ENCODE results near the gene KCNF1. TPM values are rescaled to one million over a fixed set of nuclear protein-coding genes. Genes with fewer than 3 reads are reported as not detected.

Gene KCNF1
- polyA plus RNA-seq, 3 donors = not detected

GRCh38 chr2:10933700-10934225 is 22.0 kb downstream of the KCNF1 start:
- Histone ChIP-seq H3K4me2 (replicated peaks; ENCODE audit: extremely low read depth, low read length, poor library complexity, severe bottlenecking) (no peak overlapping the region), H3K9ac (ENCODE audit: insufficient read depth, low read length, poor library complexity, severe bottlenecking) (no peak overlapping the region), H2AFZ (ENCODE audit: insufficient read depth, low read depth, low read length, poor library complexity, severe bottlenecking) (no peak overlapping the region), H4K20me1 (ENCODE audit: insufficient read depth, low read length) (no peaks in the 10 kb centered on the region), H3K27ac (ENCODE audit: low read depth in 1 of 2, low read length in 2 of 2) (no peak overlapping the region), H3K4me1 (ENCODE audit: control insufficient read depth in 1 of 2, insufficient read depth in 2 of 2, low read length in 2 of 2) (no peaks in the 10 kb centered on the region), H3K27me3 (ENCODE audit: control insufficient read depth in 2 of 2, insufficient read depth in 2 of 2, low read length in 2 of 2) (peaks cover 0 to 3% of the 10 kb centered on the region in 2 donors), H3K4me3 (replicated peaks in 1 of 3; ENCODE audit: low read depth in 2 of 3, low read length in 3 of 3) (no peak overlapping the region), H3K9me3 (replicated peaks in 1 of 2; ENCODE audit: control insufficient read depth in 1 of 2, insufficient read depth in 1 of 2, low read length in 2 of 2) (peaks cover 2 to 6% of the 10 kb centered on the region in 2 donors), H3K79me2 (ENCODE audit: insufficient read depth, low read length) (no peaks in the 10 kb centered on the region), H3K36me3 (replicated peaks in 1 of 2; ENCODE audit: control insufficient read depth in 1 of 2, insufficient read depth in 2 of 2, low read length in 2 of 2) (no peaks in the 10 kb centered on the region)
- Mint-ChIP-seq H3K27ac (no peak overlapping the region), H3K36me3 (no peaks in the 10 kb centered on the region), H3K9me3 (peaks cover 0 to 11% (median 7%) of the 10 kb centered on the region in 7 donors), H3K27me3 (ENCODE audit: low read depth in 3 of 3) (peaks cover 8 to 12% (median 11%) of the 10 kb centered on the region in 3 donors), H3K4me3 (no peak overlapping the region), H3K4me1 (peaks cover 4% of the 10 kb centered on the region)
- intact Hi-C loops (cut with micrococcal nuclease) = no loop called here
- WGBS (ENCODE audit: insufficient coverage) = 95% methylated on average over 10 of the region's 11 CpGs
- no peak for DNase-seq
- no peak for TF ChIP-seq CTCF (IDR thresholded peaks at IDR 0.05)

- intact Hi-C loops (cut with micrococcal nuclease) = no loop called here
- H3K4me2 ChIP-seq (replicated peaks; ENCODE audit: extremely low read depth, low read length, poor library complexity, severe bottlenecking) = no peak overlapping the region
- H2AFZ ChIP-seq (ENCODE audit: insufficient read depth, low read depth, low read length, poor library complexity, severe bottlenecking) = no peak overlapping the region
- peaks cover 9 to 10% of the 10 kb centered on the region in 2 donors for H3K9me3 ChIP-seq (replicated peaks in 1 of 2; ENCODE audit: control insufficient read depth in 1 of 2, insufficient read depth in 1 of 2, low read length in 2 of 2)
- no peaks in the 10 kb centered on the region for H3K79me2 ChIP-seq (ENCODE audit: insufficient read depth, low read length)
- no peaks in the 10 kb centered on the region for H3K4me1 ChIP-seq (ENCODE audit: control insufficient read depth in 1 of 2, insufficient read depth in 2 of 2, low read length in 2 of 2)
- no peaks in the 10 kb centered on the region for H4K20me1 ChIP-seq (ENCODE audit: insufficient read depth, low read length)
- H3K27me3 ChIP-seq (ENCODE audit: control insufficient read depth in 2 of 2, insufficient read depth in 2 of 2, low read length in 2 of 2) = peaks cover 0 to 3% of the 10 kb centered on the region in 2 donors
- no peak for DNase-seq
- H3K27ac ChIP-seq (ENCODE audit: low read depth in 1 of 2, low read length in 2 of 2) = no peak overlapping the region
- H3K4me3 ChIP-seq (replicated peaks in 1 of 3; ENCODE audit: low read depth in 2 of 3, low read length in 3 of 3) = no peak overlapping the region
- 89% methylated on average over 3 of the region's 7 CpGs for WGBS (ENCODE audit: insufficient coverage)
- H3K27ac Mint-ChIP-seq = no peak overlapping the region
- peaks cover 6 to 18% (median 14%) of the 10 kb centered on the region in 7 donors for H3K9me3 Mint-ChIP-seq
- H3K36me3 ChIP-seq (replicated peaks in 1 of 2; ENCODE audit: control insufficient read depth in 1 of 2, insufficient read depth in 2 of 2, low read length in 2 of 2) = no peaks in the 10 kb centered on the region
- no peak overlapping the region for H3K9ac ChIP-seq (ENCODE audit: insufficient read depth, low read length, poor library complexity, severe bottlenecking)
- H3K27me3 Mint-ChIP-seq (ENCODE audit: low read depth in 3 of 3) = peaks cover 7 to 10% (median 8%) of the 10 kb centered on the region in 3 donors
- no peak overlapping the region for H3K4me3 Mint-ChIP-seq
- no peak for TF ChIP-seq CTCF (IDR thresholded peaks at IDR 0.05)
- peaks cover 4% of the 10 kb centered on the region for H3K4me1 Mint-ChIP-seq
- H3K36me3 Mint-ChIP-seq = no peaks in the 10 kb centered on the region
Observed at GRCh38 chr2:10934308-10934978, 22.7 kb downstream of the KCNF1 start.

Data from CD14-positive monocyte (primary cell).